ENCODE data around the gene ZNF530.

ZNF530 gene

GRCh38 chr19:57599761-57600383, at the start of gene ZNF530:
ZNF530 (plus strand) TSS chr19:57599885; CDS start chr19:57604346, 4,461 bp downstream.
- no peak for TF ChIP-seq CTCF (conservative IDR thresholded peaks at IDR 0.05; ENCODE audit: control insufficient read depth, insufficient read depth, low read depth, low read length)
- peak within 1 kb of the TSS; percentile 65 for H3K4me3 ChIP-seq (ENCODE audit: control insufficient read depth, low read depth, low read length)
- DNase-seq (ENCODE audit: low read depth): peak; percentile 92

GRCh38 chr19:57552432-57552831, 47.3 kb upstream of the ZNF530 start:
- DNase-seq (ENCODE audit: low read depth): no peak

GRCh38 chr19:57557659-57558058, 42.0 kb upstream of the ZNF530 start:
- DNase-seq (ENCODE audit: low read depth): no peak
- no peak overlapping the region for H3K4me3 ChIP-seq (ENCODE audit: control insufficient read depth, low read depth, low read length)
- TF ChIP-seq CTCF (conservative IDR thresholded peaks at IDR 0.05; ENCODE audit: control insufficient read depth, insufficient read depth, low read depth, low read length): no peak

More at GRCh38 chr19:57552432-57552831, 47.3 kb upstream of the ZNF530 start:
- no peak for TF ChIP-seq CTCF (conservative IDR thresholded peaks at IDR 0.05; ENCODE audit: control insufficient read depth, insufficient read depth, low read depth, low read length)
- H3K4me3 ChIP-seq (ENCODE audit: control insufficient read depth, low read depth, low read length): no peak overlapping the region

- H3K4me3 ChIP-seq (ENCODE audit: control insufficient read depth, low read depth, low read length): peak overlapping the region; percentile 87
- TF ChIP-seq CTCF (conservative IDR thresholded peaks at IDR 0.05; ENCODE audit: control insufficient read depth, insufficient read depth, low read depth, low read length): peak; percentile 34
These were observed 41.2 kb upstream of the ZNF530 start for GRCh38 chr19:57558525-57558924.

DNA sequence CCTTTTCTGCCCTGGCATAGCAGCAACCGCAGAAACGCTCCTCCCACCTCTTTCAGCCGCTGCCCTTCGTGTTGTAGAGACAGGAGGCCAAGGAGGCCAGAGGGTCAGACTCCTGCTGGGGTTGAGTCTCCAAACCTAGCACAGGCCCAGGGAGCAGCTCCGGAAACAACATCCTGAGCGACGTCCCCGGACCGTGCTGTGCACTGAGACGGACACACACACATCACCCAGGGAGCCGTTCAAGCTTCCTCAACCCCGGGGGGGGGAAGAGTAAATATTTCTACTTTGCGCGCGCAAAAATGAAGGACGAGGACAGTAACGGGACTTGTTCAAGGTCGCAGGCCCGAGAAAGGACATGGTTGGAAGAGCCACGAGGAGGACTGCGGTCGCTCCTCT, 40.7 kb upstream of the ZNF530 start:
- no peak for TF ChIP-seq CTCF (conservative IDR thresholded peaks at IDR 0.05; ENCODE audit: control insufficient read depth, insufficient read depth, low read depth, low read length)
- peak; percentile 26 for DNase-seq (ENCODE audit: low read depth)
- H3K4me3 ChIP-seq (ENCODE audit: control insufficient read depth, low read depth, low read length): peak overlapping the region; percentile 87

More at GRCh38 chr19:57558525-57558924, 41.2 kb upstream of the ZNF530 start:
- peak; percentile 36 for DNase-seq (ENCODE audit: low read depth)

GRCh38 chr19:57559404-57560025, 40.2 kb upstream of the ZNF530 start, which contains the start of gene ZNF550:
ZNF550 (minus strand) TSS chr19:57559863; CDS start chr19:57559682, 181 bp downstream.
- peak within 1 kb of the TSS; percentile 87 for H3K4me3 ChIP-seq (ENCODE audit: control insufficient read depth, low read depth, low read length)
- TF ChIP-seq CTCF (conservative IDR thresholded peaks at IDR 0.05; ENCODE audit: control insufficient read depth, insufficient read depth, low read depth, low read length): no peak
- DNase-seq (ENCODE audit: low read depth): peak; percentile 85
